IMR-90 (cell line): ENCODE measurements around the gene SHISA4. TPM values are rescaled to one million over a fixed set of nuclear protein-coding genes. Genes with fewer than 3 reads are reported as not detected.

ENCODE experiments used
- ATAC-seq: fragments of 200-7000 bp; cut with Tn5 transposase; 2 replicates; pipeline ENCODE4 v1.9.1; 2020; ENCODE audit warnings: low read depth, mild to moderate bottlenecking, moderate library complexity
- BruUV-seq: library from RNA; stranded (reverse); fragments of 400-500 nt; replicated peaks from 2 replicates; lab custom pipeline; 2021; lab: Mats Ljungman, UMichigan
- CTCF ChIA-PET: fragments of 300-600 bp; formaldehyde crosslinking; extraction: SDS; loops from one replicate; lab custom pipeline; 2021; ENCODE audit warnings: antibody characterized with exemption; lab: Yijun Ruan, JAX
- POLR2A ChIA-PET: fragments of 300-600 bp; sonication (Branson Sonifier 250); formaldehyde crosslinking; loops from one replicate; lab custom pipeline; 2022; ENCODE audit warnings: antibody characterized with exemption; ENCODE audit not compliant: unreplicated experiment; lab: Charles Lee
- DNase-seq: peaks from one replicate; pipeline ENCODE4 v3.0.0; 2013
- H2AFZ ChIP-seq: replicated peaks from 2 replicates; pipeline ENCODE3; 2013; ENCODE audit warnings: low read length, mild to moderate bottlenecking; ENCODE audit not compliant: poor library complexity
- H2AK5ac ChIP-seq: 2 replicates; pipeline ENCODE4 v1.6.1; 2013; ENCODE audit warnings: low read depth, low read length, inconsistent platforms
- H2AK9ac ChIP-seq: replicated peaks from 2 replicates; pipeline ENCODE3; 2013; ENCODE audit warnings: mild to moderate bottlenecking, low read depth, low read length, moderate library complexity; ENCODE audit not compliant: poor library complexity
- H2BK120ac ChIP-seq: 2 replicates; pipeline ENCODE4 v1.6.1; 2013; ENCODE audit warnings: low read depth, low read length, inconsistent platforms
- H2BK15ac ChIP-seq: 3 replicates; pipeline ENCODE4 v1.6.1; 2013; ENCODE audit warnings: low read depth, low read length, inconsistent platforms
- H2BK20ac ChIP-seq: 2 replicates; pipeline ENCODE4 v1.6.1; 2013; ENCODE audit warnings: low read depth, mild to moderate bottlenecking, inconsistent platforms, low read length, moderate library complexity
- H2BK5ac ChIP-seq: 2 replicates; pipeline ENCODE4 v1.6.1; 2013; ENCODE audit warnings: mild to moderate bottlenecking, low read depth, low read length, inconsistent platforms; ENCODE audit not compliant: poor library complexity, severe bottlenecking
- H3K14ac ChIP-seq: replicated peaks from 2 replicates; pipeline ENCODE4 v1.6.1; 2013; ENCODE audit warnings: low read depth, low read length, inconsistent platforms
- H3K18ac ChIP-seq: 2 replicates; pipeline ENCODE4 v1.6.1; 2013; ENCODE audit warnings: low read depth, low read length, control low read depth
- H3K23ac ChIP-seq: 2 replicates; pipeline ENCODE4 v1.6.1; 2013; ENCODE audit warnings: low read depth, low read length, inconsistent platforms
- H3K27ac ChIP-seq: 2 replicates; pipeline ENCODE4 v1.5.1; 2013; ENCODE audit warnings: mild to moderate bottlenecking, control low read depth, low read length; ENCODE audit not compliant: insufficient read depth
- H3K27me3 ChIP-seq: 2 replicates; pipeline ENCODE4 v1.6.1; 2013; ENCODE audit warnings: low read length; ENCODE audit not compliant: control insufficient read depth, insufficient read depth
- H3K36me3 ChIP-seq: 2 replicates; pipeline ENCODE4 v1.6.1; 2013; ENCODE audit warnings: low read length, mixed read lengths; ENCODE audit not compliant: control insufficient read depth, insufficient read depth
- H3K4ac ChIP-seq: 2 replicates; pipeline ENCODE4 v1.6.1; 2013; ENCODE audit warnings: low read depth, low read length, inconsistent platforms
- H3K4me1 ChIP-seq: 2 replicates; pipeline ENCODE4 v1.6.1; 2013; ENCODE audit warnings: low read length, mixed read lengths; ENCODE audit not compliant: control insufficient read depth, insufficient read depth
- H3K4me2 ChIP-seq: 2 replicates; pipeline ENCODE4 v1.6.1; 2013; ENCODE audit warnings: low read depth, mild to moderate bottlenecking, control low read depth, low read length, moderate library complexity
- H3K4me3 ChIP-seq: 2 replicates; pipeline ENCODE4 v1.5.1; 2013; ENCODE audit warnings: low read depth, mild to moderate bottlenecking, control low read depth, low read length, moderate library complexity; ENCODE audit not compliant: insufficient read depth
- H3K56ac ChIP-seq: 2 replicates; pipeline ENCODE4 v1.6.1; 2013; ENCODE audit warnings: low read length, inconsistent platforms; ENCODE audit not compliant: insufficient read depth; ENCODE audit errors: extremely low read depth
- H3K79me1 ChIP-seq, 2 experiments: 2 replicates each; pipeline ENCODE4 v1.6.1; 2013; ENCODE audit warnings: low read length in 2 of 2, inconsistent platforms in 1 of 2, low read depth in 1 of 2
- H3K9ac ChIP-seq: 2 replicates; pipeline ENCODE4 v1.6.1; 2013; ENCODE audit warnings: low read depth, low read length, control low read depth
- H3K9me1 ChIP-seq: 2 replicates; pipeline ENCODE4 v1.6.1; 2013; ENCODE audit warnings: low read length, inconsistent platforms; ENCODE audit not compliant: insufficient read depth
- H3K9me3 ChIP-seq: 2 replicates; pipeline ENCODE4 v1.6.1; 2013; ENCODE audit warnings: low read length; ENCODE audit not compliant: control insufficient read depth, insufficient read depth
- H4K20me1 ChIP-seq: 2 replicates; pipeline ENCODE4 v1.6.1; 2013; ENCODE audit warnings: low read length, inconsistent platforms; ENCODE audit not compliant: insufficient read depth
- H4K5ac ChIP-seq: 2 replicates; pipeline ENCODE4 v1.6.1; 2013; ENCODE audit warnings: mild to moderate bottlenecking, low read depth, low read length, control low read depth
- H4K8ac ChIP-seq, 2 experiments: 2 replicates each; pipeline ENCODE4 v1.6.1; 2013; ENCODE audit warnings: low read depth in 2 of 2, low read length in 2 of 2, control low read depth in 1 of 2, inconsistent platforms in 1 of 2
- H4K91ac ChIP-seq: 2 replicates; pipeline ENCODE4 v1.6.1; 2013; ENCODE audit warnings: low read depth, low read length, inconsistent platforms; ENCODE audit not compliant: insufficient read depth
- BHLHE40 ChIP-seq: fragments of 150-350 bp; IDR thresholded peaks from 2 replicates; pipeline ENCODE4 v1.6.1; 2016; ENCODE audit warnings: mild to moderate bottlenecking, low read depth, low read length
- CEBPB ChIP-seq: IDR thresholded peaks from 2 replicates; pipeline ENCODE4 v1.6.1; 2012; ENCODE audit warnings: low read depth, low read length, improper control_type of control experiment
- CHD1 ChIP-seq: IDR thresholded peaks from 2 replicates; pipeline ENCODE4 v1.6.1; 2012; ENCODE audit warnings: low read depth, low read length, improper control_type of control experiment
- CTCF ChIP-seq: conservative IDR thresholded peaks from 2 replicates; pipeline ENCODE4 v1.5.1; 2012; ENCODE audit warnings: mild to moderate bottlenecking, low read depth, low read length, improper control_type of control experiment
- ELK1 ChIP-seq: fragments of 150-350 bp; IDR thresholded peaks from 2 replicates; pipeline ENCODE4 v1.6.1; 2016; ENCODE audit warnings: low read depth, mild to moderate bottlenecking, low read length, moderate library complexity, borderline replicate concordance
- FOS ChIP-seq: fragments of 150-350 bp; IDR thresholded peaks from 2 replicates; pipeline ENCODE4 v1.6.1; 2016; ENCODE audit warnings: low read depth, low read length
- MAFK ChIP-seq: IDR thresholded peaks from 2 replicates; pipeline ENCODE4 v1.6.1; 2012; ENCODE audit warnings: low read depth, low read length, improper control_type of control experiment
- MAZ ChIP-seq: IDR thresholded peaks from 2 replicates; pipeline ENCODE4 v1.6.1; 2012; ENCODE audit warnings: low read depth, mild to moderate bottlenecking, low read length, improper control_type of control experiment, moderate library complexity, borderline replicate concordance
- MXI1 ChIP-seq: IDR thresholded peaks from 2 replicates; pipeline ENCODE4 v1.6.1; 2012; ENCODE audit warnings: low read depth, mild to moderate bottlenecking, low read length, moderate library complexity, borderline replicate concordance
- NFE2L2 ChIP-seq: fragments of 150-350 bp; IDR thresholded peaks from 2 replicates; pipeline ENCODE4 v1.6.1; 2016; ENCODE audit warnings: low read depth, mild to moderate bottlenecking, low read length
- POLR2A ChIP-seq: IDR thresholded peaks from 2 replicates; pipeline ENCODE4 v1.6.1; 2012; ENCODE audit warnings: mild to moderate bottlenecking, low read depth, low read length
- RAD21 ChIP-seq: IDR thresholded peaks from 2 replicates; pipeline ENCODE4 v1.6.1; 2012; ENCODE audit warnings: low read length, improper control_type of control experiment
- RCOR1 ChIP-seq: IDR thresholded peaks from 2 replicates; pipeline ENCODE4 v1.6.1; 2012; ENCODE audit warnings: mild to moderate bottlenecking, low read length, improper control_type of control experiment; ENCODE audit not compliant: insufficient replicate concordance
- RFX5 ChIP-seq: IDR thresholded peaks from 2 replicates; pipeline ENCODE4 v1.8.0; 2012; ENCODE audit warnings: low read depth, mild to moderate bottlenecking, low read length, moderate library complexity
- SMC3 ChIP-seq: fragments of 150-350 bp; IDR thresholded peaks from 2 replicates; pipeline ENCODE4 v1.6.1; 2016; ENCODE audit warnings: low read depth, mild to moderate bottlenecking, antibody characterized with exemption, low read length, moderate library complexity
- USF2 ChIP-seq: fragments of 150-350 bp; IDR thresholded peaks from 2 replicates; pipeline ENCODE4 v1.6.1; 2017; ENCODE audit warnings: mild to moderate bottlenecking, antibody characterized with exemption, low read length, low read depth
- WGBS, 2 experiments: methylation state at CpG; one replicate each; pipeline versions ENCODE4 v1.1.5 to v1.1.7; 2013; ENCODE audit warnings: missing lambda C conversion rate in 2 of 2; ENCODE audit not compliant: insufficient read length in 1 of 2; ENCODE audit errors: extremely low coverage in 2 of 2; 5-methylcytosine and 5-hydroxymethylcytosine counted together
- dilution Hi-C: fragments of 300-500 bp; cut with HindIII; formaldehyde crosslinking; loops from one replicate; pipeline ENCODE4 v1.14.3; 2018; ENCODE audit warnings: low sequenced_read_pairs; ENCODE audit not compliant: unreplicated experiment
- in situ Hi-C: fragments of 300-500 bp; cut with MboI; formaldehyde crosslinking; loops from 3 replicates; pipeline ENCODE4 v1.14.3; 2019; ENCODE audit warnings: low sequenced_read_pairs, inconsistent platforms, mixed read lengths
- intact Hi-C: fragments of 100-400 bp; cut with micrococcal nuclease; formaldehyde crosslinking; loops from 2 replicates; pipeline ENCODE4 v1.10.0; 2022
- polyA plus RNA-seq, 3 experiments: library from polyadenylated mRNA; depleted of rRNA; stranded (reverse); fragments of >200 nt; gene quantifications; 2 replicates each; pipeline ENCODE4 v1.2.3, GENCODE V29; 2012; ENCODE audit warnings: low replicate concordance in 1 of 3
- total RNA-seq: library from RNA; depleted of rRNA; stranded (reverse); fragments of >200 nt; gene quantifications from 2 replicates; pipeline ENCODE4 v1.2.3, GENCODE V29; 2012

SHISA4 gene
- total and polyA plus RNA-seq, 2 of the 4 experiments (the other 2 are of a cell fraction) = 10.0 to 34.8 TPM

- H3K4me1 ChIP-seq = peaks cover 26% of the 10 kb centered on the region
- H4K8ac ChIP-seq = no peak overlapping the region
- no peak for TF ChIP-seq CHD1
- TF ChIP-seq CEBPB = no peak
- no peak for TF ChIP-seq MAZ
- no peak for TF ChIP-seq SMC3
- no peak for TF ChIP-seq ELK1
- no peak for TF ChIP-seq POLR2A
- no peak for TF ChIP-seq RFX5
- TF ChIP-seq MXI1 = no peak
- TF ChIP-seq MAFK = no peak
- no peak for TF ChIP-seq USF2
- no peak for TF ChIP-seq RCOR1
- TF ChIP-seq RAD21 = no peak
- TF ChIP-seq NFE2L2 = no peak
- TF ChIP-seq BHLHE40 = no peak
- TF ChIP-seq CTCF = no peak
- no peak for TF ChIP-seq FOS
- no peak overlapping the region for H3K56ac ChIP-seq
- in situ Hi-C loops = loop anchor here (5.0 to 10.0 kb wide), 2 partner anchors 68 to 226 kb away; partner anchors contain the start of gene GPR37L1
- WGBS, 2 experiments = no CpG with 5 or more reads among the region's 4 CpGs
- no peak overlapping the region for H3K4me3 ChIP-seq
- dilution Hi-C loops = no loop called here
- no peak overlapping the region for H4K5ac ChIP-seq
- ATAC-seq = no peak
- no peak overlapping the region for H3K9ac ChIP-seq
- no peaks in the 10 kb centered on the region for H3K27me3 ChIP-seq
- H4K20me1 ChIP-seq = no peaks in the 10 kb centered on the region
- H3K4ac ChIP-seq = no peak overlapping the region
- H2BK5ac ChIP-seq = no peak overlapping the region
- no peak overlapping the region for H2AFZ ChIP-seq
- no peak overlapping the region for H2BK15ac ChIP-seq
- no peak overlapping the region for H2BK20ac ChIP-seq
- H2AK9ac ChIP-seq = no peak overlapping the region
- H3K36me3 ChIP-seq = peaks cover 36% of the 10 kb centered on the region
- no peak overlapping the region for H2BK120ac ChIP-seq
- no peak overlapping the region for H3K4me2 ChIP-seq
- intact Hi-C loops = no loop called here
- DNase-seq = no peak
- H4K91ac ChIP-seq = no peak overlapping the region; the same call in 1 of the 2 replicates
- H2AK5ac ChIP-seq = no peak overlapping the region
- H3K14ac ChIP-seq = no peak overlapping the region
- BruUV-seq = no TSS peak
- peaks cover 19% of the 10 kb centered on the region for H3K9me1 ChIP-seq
- POLR2A ChIA-PET = no interaction called here
- peaks cover 23 to 46% of the 10 kb centered on the region in 2 experiments for H3K79me1 ChIP-seq
- CTCF ChIA-PET = no interaction called here
- no peak overlapping the region for H3K23ac ChIP-seq
- H3K9me3 ChIP-seq = no peaks in the 10 kb centered on the region
- H3K27ac ChIP-seq = no peak overlapping the region
- H3K18ac ChIP-seq = no peak overlapping the region
Measured at GRCh38 chr1:201898992-201899391, 10.3 kb downstream of the SHISA4 start.
